ENCODE data around the gene ITGA4.

ITGA4 gene

GRCh38 chr2:181459621-181460021 is 2.4 kb downstream of the ITGA4 start:
- no peak for DNase-seq

- no peak for DNase-seq
Measured at GRCh38 chr2:181461056-181461997, 4.1 kb downstream of the ITGA4 start.

- no peak for DNase-seq
Measured at GRCh38 chr2:181462033-181462432, 4.8 kb downstream of the ITGA4 start.

GRCh38 chr2:181463588-181463987 is 6.4 kb downstream of the ITGA4 start:
- DNase-seq = no peak

- no peak for DNase-seq
Measured at GRCh38 chr2:181464966-181465365, 7.8 kb downstream of the ITGA4 start.

- DNase-seq = no peak
Measured at GRCh38 chr2:181465676-181466375, 8.6 kb downstream of the ITGA4 start.

DNA sequence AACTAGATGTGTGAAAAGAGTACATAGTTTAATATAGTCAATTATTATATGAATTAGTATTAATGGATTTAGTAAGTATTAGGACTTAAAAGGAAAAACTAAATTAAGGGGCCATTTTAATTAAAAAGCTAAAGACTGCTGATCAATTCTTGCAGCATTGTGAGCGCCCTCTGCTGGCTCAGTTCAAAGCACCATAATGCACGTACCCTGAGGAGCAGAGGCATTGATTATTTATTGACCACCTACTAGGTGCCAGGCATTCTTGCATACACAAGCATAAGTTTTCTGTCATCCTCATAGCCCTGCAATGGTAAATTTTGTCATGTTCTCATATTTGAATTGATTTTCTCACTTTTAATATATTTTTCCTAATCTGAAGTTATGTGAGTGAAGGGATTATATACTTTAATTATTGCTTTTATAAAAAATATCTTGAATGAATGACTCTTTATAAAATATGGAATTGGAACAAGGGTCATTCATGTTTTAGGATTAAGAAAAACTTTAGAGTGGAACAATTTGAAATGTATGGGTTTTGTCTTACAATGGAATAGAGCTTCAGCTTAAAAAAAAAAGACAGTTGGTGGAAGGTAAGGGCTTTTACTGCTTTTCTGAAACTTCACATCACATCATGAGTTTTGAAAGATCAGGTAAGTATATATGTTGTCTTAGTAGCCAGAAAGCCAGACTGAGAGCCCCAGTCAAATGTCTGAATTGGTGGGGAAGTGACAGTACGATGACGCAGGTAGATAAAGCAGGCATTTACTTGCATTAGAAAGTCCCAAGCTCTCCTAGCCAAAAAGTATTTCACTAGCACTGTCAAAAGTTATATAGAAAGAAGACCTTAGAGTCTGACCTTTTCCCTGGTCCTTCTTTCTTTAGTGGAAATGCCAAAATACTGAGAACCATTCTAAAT is 9.7 kb downstream of the ITGA4 start:
- peak; percentile 20 for DNase-seq

GRCh38 chr2:181467966-181468707 is 11.0 kb downstream of the ITGA4 start:
- DNase-seq = no peak

DNA sequence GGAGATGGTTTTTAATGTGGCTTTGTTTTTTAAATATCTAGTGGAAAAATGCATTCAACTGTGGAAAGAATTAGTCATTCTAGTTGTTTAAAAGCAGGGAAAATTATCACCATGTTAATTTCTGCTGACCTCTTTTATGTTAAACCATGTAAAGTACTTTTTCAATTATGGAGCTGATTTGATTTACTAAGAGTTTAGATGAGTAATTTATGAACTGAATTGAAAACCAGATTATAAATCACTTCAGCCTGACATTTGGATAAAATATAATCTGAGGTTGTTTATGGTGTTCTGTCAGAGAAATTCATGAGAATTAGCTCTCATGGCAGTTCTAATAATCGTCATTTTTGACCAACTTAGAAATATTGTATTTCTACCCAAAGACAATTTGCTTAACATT is 11.6 kb downstream of the ITGA4 start:
- DNase-seq = no peak

DNA sequence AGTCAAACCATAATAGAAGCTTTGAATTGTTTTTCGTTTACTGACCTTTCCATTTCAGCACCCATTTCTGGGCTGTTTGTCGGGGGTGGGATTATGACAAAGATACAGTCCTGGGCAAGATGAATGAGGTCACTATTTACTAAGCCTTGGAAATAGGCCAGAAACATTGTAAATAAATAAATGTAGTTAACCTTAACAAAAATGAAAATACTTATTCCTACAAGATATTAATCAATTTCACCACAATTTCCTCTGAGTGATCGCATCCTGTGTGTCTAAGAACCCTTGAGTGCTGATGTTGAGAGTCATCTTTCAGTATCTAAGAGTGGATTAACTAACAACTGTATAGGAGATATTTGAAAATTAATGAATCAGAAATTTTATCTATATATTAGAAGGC is 14.0 kb downstream of the ITGA4 start:
- DNase-seq = no peak

GRCh38 chr2:181471783-181472182 is 14.6 kb downstream of the ITGA4 start:
- DNase-seq = no peak

- DNase-seq = no peak
Measured at GRCh38 chr2:181472990-181473389, 15.8 kb downstream of the ITGA4 start.

DNA sequence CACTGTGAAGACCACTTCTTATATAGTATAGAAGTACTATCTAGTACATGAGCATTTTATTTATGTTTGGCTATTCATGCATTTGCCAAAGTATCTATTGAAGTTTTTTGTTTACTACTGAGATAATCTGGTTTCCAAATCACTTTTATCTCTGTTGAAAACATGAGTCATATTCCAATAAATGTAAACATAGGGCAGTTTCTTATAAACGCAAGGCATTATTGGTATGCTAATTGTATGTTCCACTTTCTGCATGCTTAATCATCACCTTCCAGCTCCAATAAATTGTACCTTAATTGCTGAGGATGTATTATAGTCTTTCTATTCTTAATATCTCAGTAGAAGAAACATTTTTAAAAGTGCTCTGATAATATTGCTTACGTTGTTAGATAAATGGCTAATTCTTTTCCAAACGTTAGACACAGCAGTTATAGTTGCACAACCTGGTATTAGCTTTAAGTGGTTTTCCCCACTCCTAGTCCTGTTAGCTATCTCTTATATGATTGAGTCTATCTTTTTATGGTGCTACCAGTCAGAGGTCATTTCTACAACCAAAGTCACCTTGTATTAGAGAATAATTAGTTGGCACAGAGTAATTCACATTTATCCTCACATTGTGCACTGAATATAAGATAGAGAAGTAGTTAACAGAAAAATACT is 17.2 kb downstream of the ITGA4 start:
- no peak for DNase-seq

DNA sequence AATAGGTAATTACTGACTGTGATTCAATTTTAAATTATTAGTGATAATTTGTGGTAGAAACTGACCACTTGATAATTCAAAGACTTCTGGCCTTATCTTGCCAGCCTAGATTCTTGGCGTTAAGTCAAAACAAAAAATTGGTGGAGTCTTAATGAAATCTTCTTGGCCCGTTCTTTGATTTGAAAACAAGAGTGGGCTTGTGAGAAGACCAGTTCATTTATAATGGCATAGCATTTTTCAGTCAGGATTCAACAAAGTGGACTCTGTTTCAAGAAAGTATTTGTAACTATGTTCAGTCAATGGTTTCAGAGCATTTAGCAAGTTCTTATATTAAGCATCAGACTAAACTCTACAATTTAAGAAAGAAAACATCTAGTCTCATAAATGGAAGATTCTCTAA is 26.0 kb downstream of the ITGA4 start:
- no peak for DNase-seq

DNA sequence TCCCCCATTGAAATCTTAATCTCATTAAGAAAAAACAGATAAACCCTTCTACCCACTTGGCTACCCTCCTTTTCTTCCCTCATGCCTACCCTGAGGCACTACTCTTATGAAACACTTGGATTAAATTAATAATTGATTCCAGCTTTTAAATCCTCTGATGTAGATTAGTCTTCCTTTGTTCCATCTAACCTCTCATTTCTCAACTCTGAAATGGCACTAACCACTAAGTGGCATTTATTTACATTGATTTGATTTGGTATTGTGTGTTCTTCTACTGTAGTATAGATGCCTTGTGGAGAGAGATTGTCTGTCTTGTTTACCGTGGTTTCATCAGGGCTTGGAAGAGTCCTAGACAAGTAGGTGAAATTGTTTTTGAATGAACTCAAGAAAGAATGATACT is 26.7 kb downstream of the ITGA4 start:
- peak; percentile 58 for DNase-seq

DNA sequence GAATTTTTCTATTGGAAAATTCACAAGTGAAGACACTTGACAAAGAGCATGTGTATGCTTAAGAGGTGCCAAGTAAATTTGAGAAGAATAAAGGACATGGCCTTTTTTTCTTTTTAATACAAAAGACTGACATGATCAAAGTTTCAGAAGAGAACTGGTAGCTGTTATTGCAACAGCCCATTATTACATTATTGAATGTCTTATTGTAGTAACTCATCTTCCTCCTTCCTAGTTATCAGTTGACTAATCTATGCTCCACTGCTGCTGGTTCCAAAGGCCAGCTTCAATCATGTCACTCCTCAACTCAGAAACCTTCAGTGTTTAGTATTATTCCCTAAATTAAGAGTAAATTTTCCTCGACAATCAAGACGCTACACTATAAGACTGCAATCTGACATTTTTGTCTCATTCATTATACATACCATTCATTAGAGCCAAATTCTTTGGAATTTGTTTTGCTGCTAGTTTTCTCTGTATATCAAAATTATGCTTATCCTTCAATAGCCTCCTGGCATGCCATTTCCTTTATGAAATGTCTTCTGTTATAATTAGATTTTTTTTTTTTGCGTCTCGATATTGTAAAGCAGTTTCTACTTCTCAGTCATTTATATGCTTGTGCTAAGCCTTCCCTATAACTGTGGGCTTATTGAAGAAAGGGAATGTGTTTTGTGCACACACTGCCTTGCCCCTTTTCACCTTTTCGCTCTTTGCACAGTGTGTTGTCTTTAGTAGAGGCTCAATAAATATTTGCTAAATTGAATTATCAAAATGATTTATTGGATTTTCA is 27.9 kb downstream of the ITGA4 start:
- DNase-seq = no peak

- no peak for DNase-seq
Measured at GRCh38 chr2:181485638-181485946, 28.4 kb downstream of the ITGA4 start.

DNA sequence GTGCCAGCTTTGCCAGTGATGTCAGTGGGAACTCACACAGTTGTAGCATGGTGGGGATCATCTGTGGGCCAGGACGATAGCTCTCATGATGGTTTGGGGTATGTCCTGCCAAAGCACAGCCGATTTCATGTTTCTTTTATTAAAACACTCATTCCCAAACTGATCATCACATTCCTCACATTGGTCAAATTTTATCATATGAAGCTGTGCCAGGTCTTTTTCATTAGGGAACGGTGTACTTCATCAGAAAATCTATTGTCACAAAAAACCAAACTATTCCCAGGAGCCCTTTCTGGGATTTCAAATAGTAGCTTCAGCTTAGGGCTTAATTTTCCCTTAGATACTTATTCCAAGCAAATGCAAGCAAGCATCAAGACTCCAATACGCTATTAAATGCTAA is 42.0 kb downstream of the ITGA4 start:
- DNase-seq = no peak

- no peak for DNase-seq
Measured at GRCh38 chr2:181500201-181500600, 43.0 kb downstream of the ITGA4 start.

DNA sequence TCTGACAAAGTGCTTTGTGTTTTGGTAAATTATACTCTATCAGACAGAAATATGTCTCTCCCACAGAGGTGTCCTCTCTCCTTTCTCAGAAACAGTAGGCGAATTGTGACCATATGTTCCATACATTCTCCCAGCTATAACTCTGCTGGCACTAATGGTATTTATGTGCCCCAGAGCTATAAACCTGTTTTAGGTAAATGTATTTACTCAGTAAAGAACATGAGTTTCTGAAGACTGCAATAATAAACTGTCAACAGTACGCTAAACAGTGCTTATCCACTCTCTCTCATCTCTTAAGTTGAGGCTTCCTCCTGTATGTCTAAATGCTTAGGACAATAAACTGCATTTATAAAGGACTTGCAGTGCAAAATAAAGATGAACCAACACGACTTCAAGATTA is 58.5 kb downstream of the ITGA4 start:
- no peak for DNase-seq

GRCh38 chr2:181516992-181517391 is 59.8 kb downstream of the ITGA4 start:
- DNase-seq = no peak
